CD1c-positive myeloid dendritic cell (primary cell): ENCODE data around the gene KDM1B.
"Not testable (repeated sequence)": the region's sequence is repeated elsewhere in the genome, so short reads cannot be mapped to it uniquely, and the experiment has no call there.

Experiments used
- DNase-seq: peaks from one replicate; pipeline ENCODE4 v3.0.0-alpha.2; 2016; ENCODE audit errors: extremely low spot score

The KDM1B gene

DNA sequence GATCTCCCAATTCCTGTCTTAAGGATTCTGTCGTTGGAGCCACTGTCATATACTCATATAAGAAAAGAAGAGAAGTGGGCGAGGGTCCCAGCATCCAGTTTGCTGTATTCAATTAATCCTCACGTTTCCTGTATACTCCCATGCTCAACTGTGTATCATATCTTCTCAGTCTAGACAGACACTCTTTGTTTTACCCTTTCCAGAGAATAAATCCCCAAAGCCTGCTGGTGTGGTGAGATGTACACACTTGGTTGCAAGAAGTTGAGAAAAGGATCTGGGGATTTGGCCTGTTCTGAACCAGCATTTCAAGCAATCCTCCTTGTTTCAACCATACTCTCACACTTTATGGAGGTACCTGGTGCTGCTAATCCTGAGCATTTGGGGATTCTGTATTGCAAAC lies 3.4 kb upstream of the KDM1B start:
- DNase-seq: no peak

DNA sequence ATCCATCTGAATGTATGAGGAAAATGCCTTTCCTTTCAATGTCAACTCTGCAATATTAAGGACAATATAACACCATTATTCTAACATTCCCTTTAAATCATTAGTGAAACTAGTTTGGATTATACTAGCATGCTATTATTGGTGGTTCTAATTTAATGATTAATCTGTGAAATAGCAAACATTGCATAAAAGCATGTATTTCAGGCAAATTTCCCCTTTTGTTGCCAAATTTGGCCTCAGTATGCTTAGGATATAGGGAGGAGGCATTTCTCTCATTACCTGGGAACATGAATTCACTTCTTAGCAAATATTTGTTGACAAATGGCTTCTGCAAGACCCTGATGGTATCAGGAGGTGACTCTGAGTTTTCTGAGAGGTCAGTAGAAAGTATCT lies 1.9 kb upstream of the KDM1B start:
- no peak for DNase-seq

DNA sequence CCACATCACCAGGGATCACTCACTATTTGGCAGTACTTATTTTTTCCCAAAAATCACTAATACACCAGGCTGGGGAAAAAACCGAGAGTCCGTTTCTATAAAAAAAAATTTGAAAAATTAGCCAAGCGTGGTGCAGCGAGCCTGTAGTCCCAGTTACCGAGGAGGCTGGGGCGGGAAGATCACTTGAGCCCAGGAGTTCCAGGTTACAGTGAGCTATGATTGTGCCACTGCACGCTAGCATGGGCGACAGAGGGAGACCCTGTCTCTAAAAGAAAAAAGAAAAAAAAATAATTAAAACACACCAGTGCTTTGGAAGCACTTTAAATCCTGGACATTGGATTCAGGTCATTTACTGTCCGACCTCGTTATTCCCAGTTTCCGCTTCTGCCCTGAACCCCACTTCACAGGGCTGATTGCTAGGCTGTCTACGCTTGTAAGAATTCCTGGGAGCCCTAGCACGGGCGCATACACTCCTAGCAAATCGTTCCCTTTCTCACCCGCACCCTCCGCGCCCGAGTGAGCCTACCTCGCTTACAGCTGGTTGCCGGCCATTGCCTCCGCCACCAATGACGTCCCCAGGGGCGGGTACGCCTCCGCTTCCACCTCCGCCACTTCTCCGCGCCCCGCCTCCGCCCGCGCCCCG lies 594 bp upstream of the KDM1B start, which contains the start of gene TPMT:
Gene TPMT, minus strand, starts transcription at position 571 of the 643 bp plus-strand sequence. CDS start 5,950 bp downstream, outside the sequence.
- DNase-seq: no peak

DNA sequence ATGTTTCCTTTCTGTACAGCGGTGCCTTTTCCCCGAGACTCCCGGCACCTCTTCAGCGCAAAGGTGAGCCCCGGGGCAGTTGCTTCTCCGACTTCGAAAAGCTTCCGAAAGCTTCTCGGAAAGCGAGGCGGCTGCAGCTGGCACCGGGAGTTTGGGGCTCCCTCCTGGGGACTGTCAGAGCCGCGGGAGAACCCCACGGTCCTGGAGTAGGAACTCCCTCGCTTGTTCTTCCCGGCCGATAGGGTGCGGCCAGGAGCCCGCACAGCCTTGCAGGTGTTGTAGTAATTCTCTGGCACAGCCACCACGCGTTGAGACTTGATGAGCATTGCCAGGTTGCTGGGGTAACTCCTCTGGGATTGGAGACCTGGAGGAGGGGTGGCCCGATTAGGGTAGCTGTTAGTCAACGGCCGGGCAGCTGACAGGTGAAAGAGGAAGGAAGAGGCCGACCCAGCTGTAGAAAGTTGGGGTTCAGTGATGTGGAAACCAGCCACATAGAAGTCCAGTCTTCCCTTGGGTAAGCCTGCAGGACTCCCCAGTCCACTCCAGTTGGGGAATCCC lies 721 bp downstream of the KDM1B start:
- DNase-seq: peak; percentile 64

DNA sequence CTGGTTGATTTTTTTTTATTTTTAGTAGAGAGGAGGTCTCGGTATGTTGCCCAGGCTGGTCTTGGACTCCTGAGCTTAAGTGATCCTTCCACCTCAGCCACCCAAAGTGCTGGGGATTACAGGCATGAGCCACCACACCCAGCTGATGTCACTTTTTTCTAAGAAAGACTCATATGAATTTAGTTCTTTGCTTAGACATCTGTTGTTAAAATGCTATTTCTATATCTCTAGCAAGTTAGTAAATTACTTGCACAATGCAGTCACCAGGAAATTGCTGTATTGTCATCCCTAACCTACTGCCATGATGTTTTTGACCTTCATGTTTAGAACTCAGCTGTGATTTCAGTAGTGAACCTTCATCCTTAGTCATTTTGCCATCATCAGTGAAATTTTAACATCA lies 5.7 kb downstream of the KDM1B start:
- no peak for DNase-seq

DNA sequence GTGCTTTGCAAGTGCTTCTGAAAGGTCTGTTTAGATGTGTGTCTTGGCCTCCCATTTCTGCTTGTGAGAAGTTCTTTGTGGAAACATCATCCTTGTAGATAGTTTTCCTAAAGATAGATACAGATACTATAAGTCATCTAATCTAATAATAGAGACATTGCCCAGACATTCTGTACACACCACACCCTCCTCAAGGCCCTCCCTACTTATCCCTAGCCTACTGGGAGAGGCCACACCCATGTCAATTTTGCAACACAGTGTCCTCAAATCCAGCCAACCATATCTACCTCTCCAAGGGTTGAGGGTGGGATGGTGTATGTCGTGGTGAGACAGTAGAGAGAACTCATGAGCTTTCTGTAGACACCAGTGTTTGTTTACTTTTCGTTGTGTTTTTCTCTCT lies 6.2 kb downstream of the KDM1B start:
- no peak for DNase-seq

DNA sequence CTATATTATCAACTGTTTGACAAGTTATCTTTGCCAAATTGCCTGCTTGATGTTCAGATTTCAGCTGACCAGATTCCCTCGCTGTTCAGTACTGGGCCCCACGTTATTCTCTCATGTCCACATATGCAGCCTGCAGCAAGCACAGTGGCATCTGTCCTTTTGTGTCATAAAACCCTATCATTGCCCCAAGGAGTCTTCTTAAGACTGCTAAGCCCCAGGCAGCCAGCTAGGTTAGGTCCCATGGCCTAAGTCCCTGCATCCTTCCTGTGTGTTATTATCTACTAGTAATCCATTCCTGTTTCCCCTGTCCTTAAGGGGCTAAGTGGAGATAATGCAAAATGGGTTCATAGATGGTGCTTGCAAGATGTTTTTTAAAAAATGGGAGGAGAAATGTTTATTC lies 7.2 kb downstream of the KDM1B start:
- DNase-seq: no peak

DNA sequence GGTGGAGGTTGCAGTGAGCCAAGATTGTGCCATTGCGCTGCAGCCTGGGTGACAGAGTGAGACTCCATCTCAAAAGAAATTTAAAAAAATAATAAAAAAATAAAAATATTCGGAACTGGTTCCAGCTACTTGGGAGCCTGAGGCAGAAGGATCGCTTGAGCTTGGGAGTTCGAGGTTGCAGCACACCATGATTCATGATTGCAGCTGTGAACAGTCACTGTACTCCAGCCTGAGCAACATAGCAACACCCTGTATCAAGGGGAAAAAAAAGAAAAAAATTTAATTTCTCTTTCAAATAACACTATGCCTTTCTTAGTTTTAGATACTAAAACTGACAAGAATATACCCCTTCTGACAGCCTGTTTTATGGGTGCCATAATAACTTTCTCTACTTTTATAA lies 10.5 kb downstream of the KDM1B start:
- DNase-seq: no peak

DNA sequence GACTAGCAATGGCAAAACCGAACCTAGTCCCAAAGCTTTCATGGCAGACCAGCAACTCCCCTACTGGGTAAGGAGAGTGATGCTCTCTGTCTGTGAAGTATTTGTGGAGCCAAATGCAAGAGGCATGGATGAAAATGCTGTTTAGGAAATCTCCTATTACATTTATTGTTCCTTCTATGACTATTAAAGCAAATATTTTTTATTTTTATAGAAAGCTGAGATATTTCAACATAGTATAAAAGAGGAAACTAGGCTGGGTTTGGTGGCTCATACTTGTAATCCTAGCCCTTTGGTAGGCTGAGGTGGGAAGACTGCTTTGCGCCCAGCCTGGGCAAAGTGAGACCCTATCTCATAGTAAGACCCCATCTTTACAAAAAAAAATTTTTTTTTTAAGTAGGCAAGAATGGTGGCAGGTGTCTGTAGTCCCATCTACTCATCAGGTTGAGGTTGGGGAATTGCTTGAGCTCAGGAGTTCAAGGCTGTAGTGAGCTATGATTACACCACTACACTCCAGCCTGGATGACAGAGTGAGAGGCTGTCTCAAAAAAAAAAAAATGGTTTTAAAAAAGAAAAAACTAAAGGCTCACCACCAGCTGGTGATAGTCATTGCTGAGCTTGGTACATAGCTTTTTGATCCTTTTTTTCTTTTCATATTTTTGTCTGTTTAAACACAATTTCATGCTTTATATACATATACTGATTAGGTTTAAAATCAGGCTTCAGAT lies 11.3 kb downstream of the KDM1B start:
- DNase-seq: peak; percentile 48

DNA sequence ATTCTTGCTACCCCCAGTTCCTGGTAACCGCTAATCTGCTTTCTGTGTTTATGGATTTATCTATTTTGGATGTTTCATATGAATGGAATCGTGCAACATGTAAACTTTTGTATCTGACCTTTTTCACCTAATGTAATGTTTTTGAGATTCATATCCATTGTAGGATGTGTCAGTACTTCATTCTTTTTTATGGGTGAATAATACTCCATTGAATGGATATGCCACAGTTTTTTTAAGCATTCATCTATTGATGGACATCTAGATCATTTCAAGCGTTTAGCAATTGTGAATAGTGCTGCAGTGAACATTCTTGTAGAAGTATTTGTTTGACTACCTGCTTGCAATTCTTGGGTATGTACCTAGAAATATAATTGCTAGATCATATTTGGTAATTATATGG lies 13.0 kb downstream of the KDM1B start:
- no peak for DNase-seq

DNA sequence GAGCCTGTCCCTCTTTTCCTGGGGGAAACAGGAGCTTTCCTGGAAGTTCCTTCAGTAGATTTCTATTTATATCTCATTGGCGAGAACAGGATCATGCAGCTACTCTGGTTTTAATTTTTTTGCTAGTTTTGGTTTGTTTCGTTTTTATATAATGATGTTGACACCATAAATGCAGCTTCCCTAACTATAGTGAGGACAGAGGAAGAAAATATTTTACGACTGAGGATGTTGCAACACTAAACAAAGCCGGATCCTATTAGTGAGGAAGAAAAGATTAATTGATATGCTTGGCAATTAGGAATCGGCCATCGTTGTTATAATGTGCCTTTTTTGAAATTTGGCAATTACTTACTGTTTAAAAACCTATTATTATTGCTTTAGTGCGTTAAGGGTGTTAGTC lies 16.6 kb downstream of the KDM1B start:
- DNase-seq: peak; percentile 68

DNA sequence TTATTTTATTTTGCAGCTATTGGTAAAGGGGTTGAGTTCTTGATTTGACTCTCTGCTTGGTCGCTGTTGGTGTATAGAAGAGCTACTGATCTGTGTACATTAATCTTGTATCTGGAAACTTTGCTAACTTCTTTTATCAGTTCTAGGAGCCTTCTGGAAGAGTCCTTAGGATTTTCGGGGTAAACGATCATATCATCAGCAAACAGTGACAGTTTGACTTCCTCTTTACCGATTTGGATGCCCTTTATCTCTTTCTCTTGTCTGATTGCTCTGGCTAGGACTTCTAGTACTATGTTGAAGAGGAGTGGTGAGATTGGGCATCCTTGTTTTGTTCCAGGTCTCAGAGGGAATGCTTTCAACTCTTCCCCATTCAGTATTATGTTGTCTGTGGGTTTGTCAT lies 21.0 kb downstream of the KDM1B start:
- not testable (repeated sequence) for DNase-seq

DNA sequence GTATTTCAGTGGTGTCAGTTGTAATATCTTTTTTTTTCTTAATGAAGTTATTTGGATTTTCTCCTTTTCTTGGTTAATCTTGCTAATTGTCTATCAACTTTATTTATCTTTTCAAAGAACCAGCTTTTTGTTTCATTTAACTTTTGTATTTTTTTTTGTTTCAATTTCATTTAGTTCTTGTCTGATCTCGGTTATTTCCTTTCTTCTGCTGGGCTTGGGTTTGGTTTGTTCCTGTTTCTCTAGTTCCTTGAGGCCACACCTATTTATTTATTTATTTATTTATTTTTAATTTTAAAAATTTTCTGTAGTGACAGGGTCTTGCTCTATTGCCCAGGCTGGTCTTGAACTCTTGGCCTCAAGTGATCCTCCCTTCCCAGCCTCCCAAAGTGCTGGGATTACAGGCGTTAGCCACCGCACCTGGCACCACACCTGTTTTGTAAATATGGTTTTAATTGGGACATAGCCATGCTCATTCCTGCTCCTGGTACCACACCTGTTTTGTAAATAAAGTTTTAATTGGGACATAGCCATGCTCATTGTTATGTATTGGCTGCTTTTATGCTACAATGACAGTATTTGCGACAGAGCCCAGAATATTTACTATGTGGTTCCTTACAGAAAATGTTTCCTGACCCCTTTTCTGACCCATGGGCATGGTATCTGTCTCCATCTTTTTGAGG lies 22.2 kb downstream of the KDM1B start:
- DNase-seq: no peak

DNA sequence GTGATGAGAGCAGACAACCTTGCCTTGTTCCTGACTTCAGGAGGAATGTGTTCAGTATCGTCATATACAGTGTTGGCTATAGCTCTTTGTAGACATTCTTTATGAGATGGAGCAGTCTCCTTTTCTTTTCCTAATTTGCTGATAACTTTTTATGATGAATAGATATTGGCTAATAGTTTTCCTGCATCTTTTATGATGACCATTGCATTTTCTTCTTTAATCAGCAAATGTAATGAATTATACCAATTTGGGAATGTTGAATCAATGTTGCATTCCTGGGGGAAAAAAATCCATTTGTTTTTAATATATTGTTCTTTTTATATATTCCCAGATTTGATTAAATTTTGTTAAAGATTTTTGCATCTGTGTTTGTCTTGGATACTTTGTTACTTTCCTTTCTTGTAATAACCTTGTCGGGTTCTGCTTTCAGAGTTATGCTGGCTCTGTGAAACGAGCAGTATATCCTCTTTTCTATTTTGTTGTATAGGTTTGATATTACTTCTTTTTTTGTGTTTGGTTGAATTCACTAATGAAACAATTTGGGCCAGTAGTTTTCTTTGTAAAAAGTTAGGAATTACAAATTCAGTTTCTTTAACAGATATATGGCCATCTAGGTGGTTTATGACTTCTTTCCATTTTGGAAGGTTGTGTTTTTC lies 23.9 kb downstream of the KDM1B start:
- DNase-seq: peak; percentile 56

DNA sequence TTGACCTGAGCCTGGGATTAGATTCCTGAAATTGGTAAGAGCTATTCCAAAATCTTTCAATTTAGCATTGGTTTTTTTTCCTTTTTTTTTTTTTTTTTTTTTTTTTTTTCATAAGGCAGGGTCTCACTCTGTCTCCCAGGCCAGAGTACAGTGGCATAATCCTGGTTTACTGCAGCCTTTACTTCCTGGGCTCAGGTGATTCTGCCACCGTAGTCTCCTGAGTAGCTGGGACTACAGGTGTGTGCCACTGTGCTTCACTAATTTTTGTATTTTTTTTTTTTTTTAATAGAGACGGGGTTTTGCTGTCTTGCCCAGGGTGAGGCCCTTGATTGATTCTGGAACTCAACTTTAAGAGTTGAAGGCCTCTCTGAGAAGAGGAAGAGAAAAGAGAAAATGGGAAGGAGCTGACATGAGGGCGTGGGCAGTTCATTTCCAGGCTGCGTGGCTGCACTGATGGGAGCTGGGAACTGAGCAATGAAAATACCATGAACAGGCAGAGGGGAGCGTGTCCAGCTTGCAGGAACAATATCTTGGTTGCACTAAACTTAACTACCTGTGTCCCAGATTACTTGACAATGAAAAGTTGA lies 24.6 kb downstream of the KDM1B start:
- peak; percentile 77 for DNase-seq

DNA sequence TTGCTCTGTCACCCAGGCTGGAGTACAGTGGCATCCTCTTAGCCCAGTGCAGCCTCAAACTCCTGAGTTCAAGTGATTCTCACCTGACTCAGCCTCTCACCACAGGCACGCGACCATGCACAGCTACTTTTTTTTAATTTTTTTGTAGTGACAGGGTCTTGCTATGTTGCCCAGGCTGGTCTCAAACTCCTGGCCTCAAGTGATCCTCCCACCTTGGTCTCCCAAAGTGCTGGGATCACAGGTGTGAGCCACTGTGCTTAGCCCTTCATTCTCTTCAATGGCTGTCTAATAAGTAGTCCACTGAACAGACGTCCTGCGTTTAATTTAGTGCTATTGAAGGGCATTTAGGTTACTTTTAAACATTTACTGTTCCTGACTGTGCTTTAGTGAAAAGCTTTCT lies 27.3 kb downstream of the KDM1B start:
- DNase-seq: no peak

DNA sequence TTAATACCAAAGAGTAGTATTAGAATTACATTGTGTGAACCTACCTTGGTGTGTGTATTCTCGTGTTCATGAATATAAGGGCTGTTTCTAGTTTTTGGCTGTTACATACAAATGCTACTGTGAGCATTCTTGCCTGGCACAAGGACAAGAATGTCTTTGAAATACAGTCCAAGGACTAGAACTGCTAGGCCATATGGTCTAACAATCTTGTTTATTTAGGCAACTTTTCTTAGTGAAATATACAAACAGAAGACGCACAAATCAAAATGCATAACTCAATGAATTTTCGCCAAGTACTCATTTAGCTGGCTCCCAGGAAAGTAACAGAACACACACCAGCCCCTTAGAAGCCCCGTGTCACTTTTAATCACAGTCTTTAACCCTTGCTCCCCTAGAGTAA lies 28.5 kb downstream of the KDM1B start:
- DNase-seq: no peak

DNA sequence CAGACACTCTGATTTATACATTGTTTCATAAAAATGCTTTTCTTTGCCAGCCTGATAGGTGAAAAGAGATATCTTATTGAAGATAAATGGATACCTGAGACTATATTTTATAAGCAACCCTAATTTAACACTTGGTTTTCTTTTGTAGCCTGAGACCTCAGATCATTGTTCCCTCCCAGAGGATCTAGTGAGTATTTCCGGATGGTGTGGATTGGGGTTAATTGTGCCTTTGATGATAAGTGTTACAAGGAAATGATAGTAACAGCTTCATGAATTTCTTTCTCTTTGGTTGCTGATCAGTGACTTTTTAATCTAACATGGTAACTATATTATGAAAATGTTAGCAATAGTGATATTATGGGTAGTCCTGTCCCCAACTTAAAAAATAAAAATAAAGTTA lies 30.4 kb downstream of the KDM1B start:
- no peak for DNase-seq

DNA sequence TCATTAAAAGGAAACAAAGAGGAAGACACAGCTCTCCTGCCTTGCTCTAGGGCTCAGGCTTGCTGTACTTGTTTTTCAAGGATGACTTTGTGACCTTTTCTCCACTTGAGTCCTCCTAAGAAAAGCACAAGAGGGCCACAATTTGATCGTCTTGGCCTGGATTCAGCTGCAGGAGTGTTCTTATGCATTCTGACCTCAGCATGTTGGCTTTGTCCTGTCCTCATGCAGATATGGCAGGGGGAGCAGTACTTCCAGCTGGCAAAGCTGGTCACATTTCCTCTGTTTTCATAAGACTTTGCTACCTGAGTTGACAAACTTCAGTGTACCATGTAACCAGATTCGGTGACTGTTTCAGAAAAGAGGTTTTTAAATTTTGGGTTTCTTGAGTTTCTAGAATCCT lies 30.8 kb downstream of the KDM1B start:
- DNase-seq: no peak

DNA sequence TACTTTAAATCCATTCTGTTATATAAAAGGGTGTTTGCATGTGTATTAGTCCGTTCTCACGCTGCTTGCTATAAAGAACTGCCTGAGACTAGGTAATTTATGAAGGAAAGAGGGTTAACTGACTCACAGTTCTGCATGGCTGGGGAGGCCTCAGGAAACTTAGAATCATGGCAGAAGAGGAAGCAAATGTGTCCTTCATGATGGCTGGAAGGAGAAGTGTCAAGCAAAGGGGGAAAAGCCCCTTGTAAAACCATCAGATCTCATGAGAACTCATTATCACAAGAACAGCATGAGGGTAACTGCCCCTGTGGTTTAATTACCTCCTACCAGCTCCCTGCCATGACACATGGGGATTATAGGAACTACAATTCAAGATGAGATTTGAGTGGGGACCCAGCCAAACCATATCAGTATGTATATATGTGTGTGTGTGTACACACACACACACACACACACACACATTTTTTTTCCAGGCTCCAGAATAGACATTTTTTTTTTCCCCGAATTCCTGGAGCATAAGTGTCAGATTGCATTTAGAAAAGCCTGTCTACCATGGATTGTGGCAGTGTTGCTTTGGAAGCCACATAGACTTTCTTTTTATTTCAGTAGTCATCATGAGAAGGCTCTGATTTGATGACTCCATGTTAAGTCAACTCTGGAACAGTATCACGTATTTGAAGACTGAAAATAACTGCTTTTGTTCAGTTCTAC lies 31.5 kb downstream of the KDM1B start:
- DNase-seq: peak; percentile 22

DNA sequence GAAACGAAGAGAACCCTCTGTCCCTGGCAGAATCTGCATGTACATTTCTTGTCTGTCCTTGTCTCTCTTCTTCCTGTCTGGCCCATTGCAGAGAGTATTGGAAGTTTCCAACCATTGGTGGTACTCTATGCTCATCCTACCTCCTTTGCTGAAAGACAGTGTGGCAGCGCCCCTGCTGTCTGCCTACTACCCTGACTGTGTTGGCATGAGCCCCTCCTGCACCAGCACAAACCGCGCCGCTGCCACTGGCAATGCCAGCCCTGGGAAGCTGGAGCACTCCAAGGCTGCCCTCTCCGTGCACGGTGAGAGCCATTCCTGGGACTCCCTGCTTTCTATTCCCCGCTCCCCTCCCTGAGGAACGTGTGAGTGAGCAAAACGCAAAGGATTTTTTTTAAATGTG lies 32.5 kb downstream of the KDM1B start:
- DNase-seq: no peak
